Measurements from ENCODE around the gene RIC3. TPM values are rescaled to one million over a fixed set of nuclear protein-coding genes. Genes with fewer than 3 reads are reported as not detected.
A peak's percentile ranks its signal among the peaks of the same experiment; 100 is the strongest.

Gene RIC3
- total RNA-seq, 1 donor from 2014 or later = 12.9 TPM

DNA sequence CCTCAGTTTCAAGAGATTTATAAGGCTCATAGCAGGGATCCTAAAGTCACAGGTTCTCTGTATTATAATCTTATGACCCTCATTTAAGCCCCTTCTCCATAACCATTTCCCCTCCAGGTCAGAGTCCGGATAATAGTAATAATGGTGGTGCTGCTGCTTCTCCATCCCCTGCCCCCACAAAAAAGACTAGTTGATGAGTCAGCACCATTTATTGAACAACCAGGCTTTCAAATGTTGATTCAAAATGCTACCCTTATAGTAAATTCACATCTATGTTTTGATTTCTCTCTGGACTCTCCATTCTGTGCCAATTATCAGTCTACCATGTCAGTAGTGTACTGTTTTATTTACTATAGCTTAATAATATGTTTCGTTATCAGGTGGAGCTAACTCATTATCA is 17.6 kb upstream of the RIC3 start:
- intact Hi-C loops (cut with micrococcal nuclease) = no loop called here
- TF ChIP-seq, protein P1, sequence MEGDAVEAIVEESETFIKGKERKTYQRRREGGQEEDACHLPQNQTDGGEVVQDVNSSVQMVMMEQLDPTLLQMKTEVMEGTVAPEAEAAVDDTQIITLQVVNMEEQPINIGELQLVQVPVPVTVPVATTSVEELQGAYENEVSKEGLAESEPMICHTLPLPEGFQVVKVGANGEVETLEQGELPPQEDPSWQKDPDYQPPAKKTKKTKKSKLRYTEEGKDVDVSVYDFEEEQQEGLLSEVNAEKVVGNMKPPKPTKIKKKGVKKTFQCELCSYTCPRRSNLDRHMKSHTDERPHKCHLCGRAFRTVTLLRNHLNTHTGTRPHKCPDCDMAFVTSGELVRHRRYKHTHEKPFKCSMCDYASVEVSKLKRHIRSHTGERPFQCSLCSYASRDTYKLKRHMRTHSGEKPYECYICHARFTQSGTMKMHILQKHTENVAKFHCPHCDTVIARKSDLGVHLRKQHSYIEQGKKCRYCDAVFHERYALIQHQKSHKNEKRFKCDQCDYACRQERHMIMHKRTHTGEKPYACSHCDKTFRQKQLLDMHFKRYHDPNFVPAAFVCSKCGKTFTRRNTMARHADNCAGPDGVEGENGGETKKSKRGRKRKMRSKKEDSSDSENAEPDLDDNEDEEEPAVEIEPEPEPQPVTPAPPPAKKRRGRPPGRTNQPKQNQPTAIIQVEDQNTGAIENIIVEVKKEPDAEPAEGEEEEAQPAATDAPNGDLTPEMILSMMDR (IDR thresholded peaks at IDR 0.05; ENCODE audit: borderline replicate concordance) = no peak
- Histone ChIP-seq H3K9me3 (replicated peaks) (no peaks in the 10 kb centered on the region), H3K4me1 (no peaks in the 10 kb centered on the region), H3K27ac (replicated peaks) (no peak overlapping the region), H3K27me3 (ENCODE audit: low read depth) (peaks cover 9% of the 10 kb centered on the region), H3K36me3 (no peaks in the 10 kb centered on the region), H3K4me3 (no peak overlapping the region)
- no peak for DNase-seq

DNA sequence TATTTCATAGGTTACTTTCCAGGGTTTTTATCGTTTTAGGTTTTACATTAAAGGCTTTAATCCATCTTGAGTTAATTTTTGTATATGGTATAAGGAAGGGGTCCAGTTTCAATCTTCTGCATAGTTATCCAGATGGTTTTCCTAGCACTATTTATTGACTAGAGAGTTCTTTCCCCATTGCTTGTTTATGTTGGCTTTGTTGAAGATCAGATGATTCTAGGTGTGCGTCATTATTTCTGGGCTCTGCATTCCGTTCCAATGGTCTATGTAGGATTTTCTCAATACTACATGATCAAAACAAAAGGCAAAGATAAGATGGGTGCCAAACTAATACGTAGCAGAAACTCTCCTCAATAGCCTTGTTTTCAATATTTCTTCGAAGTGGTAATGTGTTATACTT is 14.3 kb upstream of the RIC3 start:
- intact Hi-C loops (cut with micrococcal nuclease) = no loop called here
- Histone ChIP-seq H3K4me3 (no peak overlapping the region), H3K36me3 (no peaks in the 10 kb centered on the region), H3K27me3 (ENCODE audit: low read depth) (peaks cover 16% of the 10 kb centered on the region), H3K4me1 (no peaks in the 10 kb centered on the region), H3K27ac (replicated peaks) (no peak overlapping the region), H3K9me3 (replicated peaks) (no peaks in the 10 kb centered on the region)
- TF ChIP-seq, protein P1 (IDR thresholded peaks at IDR 0.05; ENCODE audit: borderline replicate concordance) = no peak
- no peak for DNase-seq

DNA sequence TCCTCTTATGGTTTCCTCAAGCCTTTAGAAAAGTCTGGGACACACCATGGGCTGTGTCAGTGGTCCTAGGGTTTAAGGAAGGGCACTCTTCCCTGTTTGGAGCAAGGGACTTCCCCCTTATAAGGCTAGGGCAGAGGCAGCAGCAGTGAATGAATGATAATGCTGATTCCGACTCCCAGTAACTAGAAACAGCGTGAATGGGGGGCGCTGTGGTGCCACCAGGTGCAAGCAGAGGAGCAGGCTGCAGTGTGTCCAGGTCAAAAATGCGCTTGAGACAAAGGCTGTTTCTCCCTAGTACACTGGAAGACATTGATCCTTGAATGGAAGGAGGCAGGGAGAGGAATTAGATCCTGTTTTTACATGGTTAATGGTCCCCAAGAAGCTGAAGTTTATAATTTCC is 11.6 kb upstream of the RIC3 start:
- DNase-seq = no peak
- TF ChIP-seq, protein P1 (IDR thresholded peaks at IDR 0.05; ENCODE audit: borderline replicate concordance) = no peak
- H3K4me1 ChIP-seq = no peaks in the 10 kb centered on the region
- H3K27me3 ChIP-seq (ENCODE audit: low read depth) = peaks cover 23% of the 10 kb centered on the region
- H3K9me3 ChIP-seq (replicated peaks) = no peaks in the 10 kb centered on the region
- H3K36me3 ChIP-seq = no peaks in the 10 kb centered on the region
- no peak overlapping the region for H3K4me3 ChIP-seq
- no peak overlapping the region for H3K27ac ChIP-seq (replicated peaks)
- intact Hi-C loops (cut with micrococcal nuclease) = no loop called here

DNA sequence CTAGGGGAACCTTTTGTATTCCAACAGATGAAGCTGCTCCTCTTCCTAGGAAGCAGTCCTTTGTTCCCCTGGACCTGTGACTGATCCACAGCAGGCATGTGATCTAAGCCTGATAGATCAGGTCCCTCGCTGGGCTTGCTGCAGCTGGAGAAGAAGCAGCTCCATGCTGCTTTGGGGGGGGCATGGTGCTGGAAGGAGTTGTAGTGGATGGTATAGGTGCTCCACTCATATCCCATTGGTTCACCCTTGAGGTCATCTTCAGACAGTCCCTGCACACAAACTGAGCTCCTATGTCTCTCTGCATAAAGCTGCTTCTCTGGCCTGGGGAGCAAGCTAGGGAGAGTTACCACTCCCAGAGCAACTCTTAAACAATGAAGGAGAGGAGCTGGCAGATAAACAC is 9.5 kb upstream of the RIC3 start:
- Histone ChIP-seq H3K36me3 (no peaks in the 10 kb centered on the region), H3K4me1 (no peaks in the 10 kb centered on the region), H3K27ac (replicated peaks) (no peak overlapping the region), H3K9me3 (replicated peaks) (no peaks in the 10 kb centered on the region), H3K27me3 (ENCODE audit: low read depth) (peaks cover 31% of the 10 kb centered on the region), H3K4me3 (no peak overlapping the region)
- TF ChIP-seq, protein P1 (IDR thresholded peaks at IDR 0.05; ENCODE audit: borderline replicate concordance) = no peak
- intact Hi-C loops (cut with micrococcal nuclease) = no loop called here
- no peak for DNase-seq

DNA sequence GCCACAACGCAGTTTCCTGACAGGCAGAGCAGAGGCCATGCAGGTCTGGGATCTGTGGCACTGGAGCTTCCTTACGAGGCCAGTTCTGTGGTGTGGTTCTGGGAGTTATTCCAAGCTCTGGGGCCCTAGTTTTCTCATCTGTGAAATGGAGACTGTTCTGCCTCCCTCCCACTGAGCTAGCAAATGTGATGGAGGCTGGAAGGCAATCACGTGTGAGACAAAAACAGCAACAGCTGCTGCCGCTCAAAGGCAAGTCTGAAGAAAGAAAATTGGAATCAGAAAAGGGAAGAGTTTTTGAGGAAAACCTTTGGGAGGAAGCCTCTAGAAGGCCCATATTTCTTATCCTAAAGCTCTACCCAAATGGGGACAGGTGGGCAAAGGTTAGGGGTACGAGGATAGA is 8.3 kb upstream of the RIC3 start:
- Histone ChIP-seq H3K27me3 (ENCODE audit: low read depth) (peaks cover 39% of the 10 kb centered on the region), H3K9me3 (replicated peaks) (no peaks in the 10 kb centered on the region), H3K36me3 (no peaks in the 10 kb centered on the region), H3K27ac (replicated peaks) (no peak overlapping the region), H3K4me1 (no peaks in the 10 kb centered on the region), H3K4me3 (no peak overlapping the region)
- intact Hi-C loops (cut with micrococcal nuclease) = no loop called here
- DNase-seq = no peak
- TF ChIP-seq, protein P1 (IDR thresholded peaks at IDR 0.05; ENCODE audit: borderline replicate concordance) = no peak

DNA sequence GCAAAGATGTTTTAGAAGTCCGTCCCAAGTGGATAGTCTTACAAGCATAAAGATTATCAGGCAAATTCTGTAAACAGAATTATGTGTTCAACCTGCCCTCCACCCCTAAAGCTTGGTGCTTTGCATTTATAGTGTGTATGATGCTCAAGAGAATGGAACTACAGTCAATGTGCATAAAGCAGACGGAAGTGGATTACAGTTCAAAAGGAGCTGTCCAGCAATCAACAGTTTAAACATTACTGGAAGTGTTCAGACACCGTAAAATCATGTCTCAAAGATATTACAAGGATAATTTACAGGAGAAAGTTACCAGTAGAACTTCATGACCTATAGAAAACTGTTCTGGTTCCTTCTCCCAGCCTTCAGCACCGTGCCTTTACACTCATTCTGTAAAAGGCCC is 1.0 kb downstream of the RIC3 start:
- H3K36me3 ChIP-seq = no peaks in the 10 kb centered on the region
- H3K27me3 ChIP-seq (ENCODE audit: low read depth) = peaks cover 58% of the 10 kb centered on the region
- peaks cover 21% of the 10 kb centered on the region for H3K4me1 ChIP-seq
- no peaks in the 10 kb centered on the region for H3K9me3 ChIP-seq (replicated peaks)
- DNase-seq = no peak
- peak overlapping the region; percentile 74 for H3K4me3 ChIP-seq
- no peak overlapping the region for H3K27ac ChIP-seq (replicated peaks)
- TF ChIP-seq, protein P1 (IDR thresholded peaks at IDR 0.05; ENCODE audit: borderline replicate concordance) = no peak
- intact Hi-C loops (cut with micrococcal nuclease) = no loop called here

Measured in left ventricle myocardium inferior (tissue), 1 donor.